ENCODE results near the gene ZBED3. TPM values are rescaled to one million over a fixed set of nuclear protein-coding genes. Genes with fewer than 3 reads are reported as not detected.

ZBED3 gene
- total RNA-seq, 2 experiments from 2014 or later: 3.0 to 3.7 TPM

- TF ChIP-seq, protein P1, sequence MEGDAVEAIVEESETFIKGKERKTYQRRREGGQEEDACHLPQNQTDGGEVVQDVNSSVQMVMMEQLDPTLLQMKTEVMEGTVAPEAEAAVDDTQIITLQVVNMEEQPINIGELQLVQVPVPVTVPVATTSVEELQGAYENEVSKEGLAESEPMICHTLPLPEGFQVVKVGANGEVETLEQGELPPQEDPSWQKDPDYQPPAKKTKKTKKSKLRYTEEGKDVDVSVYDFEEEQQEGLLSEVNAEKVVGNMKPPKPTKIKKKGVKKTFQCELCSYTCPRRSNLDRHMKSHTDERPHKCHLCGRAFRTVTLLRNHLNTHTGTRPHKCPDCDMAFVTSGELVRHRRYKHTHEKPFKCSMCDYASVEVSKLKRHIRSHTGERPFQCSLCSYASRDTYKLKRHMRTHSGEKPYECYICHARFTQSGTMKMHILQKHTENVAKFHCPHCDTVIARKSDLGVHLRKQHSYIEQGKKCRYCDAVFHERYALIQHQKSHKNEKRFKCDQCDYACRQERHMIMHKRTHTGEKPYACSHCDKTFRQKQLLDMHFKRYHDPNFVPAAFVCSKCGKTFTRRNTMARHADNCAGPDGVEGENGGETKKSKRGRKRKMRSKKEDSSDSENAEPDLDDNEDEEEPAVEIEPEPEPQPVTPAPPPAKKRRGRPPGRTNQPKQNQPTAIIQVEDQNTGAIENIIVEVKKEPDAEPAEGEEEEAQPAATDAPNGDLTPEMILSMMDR (IDR thresholded peaks at IDR 0.05): no peak
- Mint-ChIP-seq H3K4me3 (peak within 1 kb of the TSS; percentile 85), H3K4me1 (ENCODE audit: low read depth) (peaks cover 52% of the 10 kb centered on the region), H3K27ac (peak within 1 kb of the TSS; percentile 89), H3K27me3 (peaks cover 3% of the 10 kb centered on the region), H3K36me3 (ENCODE audit: low read depth) (peaks cover 37% of the 10 kb centered on the region), H3K9me3 (peaks cover 11% of the 10 kb centered on the region)
- DNase-seq (peak; percentile 81 to 95 (median 89)), ATAC-seq (ENCODE audit: poor library complexity) (peak; percentile 97)
- peak within 1 kb of the TSS; percentile 70 to 82 for H3K27ac ChIP-seq (ENCODE audit: low read depth in 1 of 2, low read length in 2 of 2)
- H3K4me3 ChIP-seq (ENCODE audit: low read length): peak within 1 kb of the TSS; percentile 90
- POLR2A ChIA-PET: interaction anchor here (0.5 to 2.0 kb wide), 14 partner anchors 28 to 1694 kb away, joined by 3 to 19 read pairs (median 4); partner anchors contain the start of genes AP3B1, F2RL1, S100Z and WDR41
- H3K9me3 ChIP-seq (ENCODE audit: control insufficient read depth in 1 of 2, insufficient read depth in 1 of 2, low read length in 2 of 2): peaks cover 0 to 9% of the 10 kb centered on the region in 2 experiments
- CTCF ChIA-PET: interaction anchor here (0.7 kb wide), 1 partner anchor 462 kb away, joined by 3 read pairs; the partner anchor contains the start of gene WDR41
- intact Hi-C loops (cut with DNase I, micrococcal nuclease): loop anchor here (2.0 to 10.0 kb wide), 5 partner anchors 163 to 1954 kb away; partner anchors contain the start of genes ARSB (in 1 of the 2), HMGCR (in 1 of the 2), TBCA (in 1 of the 2) and WDR41 (in 1 of the 2)
- H3K27me3 ChIP-seq (ENCODE audit: control insufficient read depth in 1 of 2, insufficient read depth in 2 of 2, low read length in 2 of 2): no peaks in the 10 kb centered on the region
- peaks cover 10% of the 10 kb centered on the region for H3K36me3 ChIP-seq (ENCODE audit: insufficient read depth, low read length)
- H3K4me1 ChIP-seq (ENCODE audit: insufficient read depth, low read length): peaks cover 19% of the 10 kb centered on the region
Measured at GRCh38 chr5:77030097-77031071, 56.7 kb downstream of the ZBED3 start, which contains the start of gene AGGF1. Gene AGGF1 (plus strand): TSS chr5:77030404. CDS start chr5:77030767, 363 bp downstream.

GRCh38 chr5:77029376-77029885 lies 57.7 kb downstream of the ZBED3 start:
- peaks cover 0 to 9% of the 10 kb centered on the region in 2 experiments for H3K9me3 ChIP-seq (ENCODE audit: control insufficient read depth in 1 of 2, insufficient read depth in 1 of 2, low read length in 2 of 2)
- H3K36me3 Mint-ChIP-seq (ENCODE audit: low read depth): peaks cover 27% of the 10 kb centered on the region
- H3K4me1 Mint-ChIP-seq (ENCODE audit: low read depth): peaks cover 45% of the 10 kb centered on the region
- H3K27ac Mint-ChIP-seq: peak overlapping the region; percentile 89
- DNase-seq (peak in 1 of 14 experiments; percentile 7), ATAC-seq (ENCODE audit: poor library complexity) (no peak)
- intact Hi-C loops (cut with DNase I, micrococcal nuclease): loop anchor here in 1 of 2 experiments (5.0 to 10.0 kb wide), 4 partner anchors 167 to 1517 kb away; partner anchors contain the start of genes AP3B1, CERT1 and POLK
- peak overlapping the region; percentile 70 to 82 for H3K27ac ChIP-seq (ENCODE audit: low read depth in 1 of 2, low read length in 2 of 2)
- CTCF ChIA-PET: no interaction called here
- TF ChIP-seq, protein P1 (IDR thresholded peaks at IDR 0.05): no peak
- POLR2A ChIA-PET: interaction anchor here (0.5 to 2.0 kb wide), 9 partner anchors 29 to 1693 kb away, joined by 3 to 19 read pairs (median 4); partner anchors contain the start of genes S100Z, WDR41 and ZBED3
- peak overlapping the region; percentile 85 for H3K4me3 Mint-ChIP-seq
- H3K27me3 ChIP-seq (ENCODE audit: control insufficient read depth in 1 of 2, insufficient read depth in 2 of 2, low read length in 2 of 2): no peaks in the 10 kb centered on the region
- peaks cover 3% of the 10 kb centered on the region for H3K27me3 Mint-ChIP-seq
- H3K4me1 ChIP-seq (ENCODE audit: insufficient read depth, low read length): peaks cover 19% of the 10 kb centered on the region
- H3K4me3 ChIP-seq (ENCODE audit: low read length): peak overlapping the region; percentile 90
- H3K36me3 ChIP-seq (ENCODE audit: insufficient read depth, low read length): peaks cover 2% of the 10 kb centered on the region
- H3K9me3 Mint-ChIP-seq: peaks cover 11% of the 10 kb centered on the region
